Kidney tubule cell (primary cell): Measurements from ENCODE around the gene IFI30.

ENCODE experiments used
- DNase-seq: peaks from one replicate; pipeline ENCODE4 v3.0.0-alpha.2; 2018; ENCODE audit warnings: low spot score

Gene IFI30

DNA sequence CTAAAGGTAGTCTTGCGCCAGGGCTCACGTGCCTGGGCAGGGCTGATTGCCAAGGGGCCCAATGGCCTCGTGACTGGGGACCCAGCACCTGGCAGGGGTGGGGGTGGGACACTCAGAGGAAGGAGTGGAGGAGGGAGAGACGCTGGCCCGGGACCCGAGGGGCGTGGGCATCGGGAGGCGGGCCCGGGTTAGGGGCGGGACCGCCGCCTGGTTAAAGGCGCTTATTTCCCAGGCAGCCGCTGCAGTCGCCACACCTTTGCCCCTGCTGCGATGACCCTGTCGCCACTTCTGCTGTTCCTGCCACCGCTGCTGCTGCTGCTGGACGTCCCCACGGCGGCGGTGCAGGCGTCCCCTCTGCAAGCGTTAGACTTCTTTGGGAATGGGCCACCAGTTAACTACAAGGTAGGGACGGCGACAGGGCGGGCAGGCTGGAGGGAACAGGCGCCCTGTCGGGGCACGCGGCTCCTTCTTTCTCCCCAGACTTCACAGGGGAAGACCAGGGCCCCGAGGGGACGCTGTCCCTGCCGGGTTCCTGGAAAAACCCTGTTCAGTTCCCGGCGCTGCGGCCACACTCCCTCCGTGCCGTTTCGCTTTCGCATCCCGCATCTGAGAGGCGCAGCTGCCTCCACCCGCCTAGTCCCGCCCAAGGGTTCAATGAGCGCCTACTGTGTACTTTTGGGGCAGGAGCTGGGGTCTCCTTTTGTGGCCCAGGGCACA is at the start of gene IFI30:
TSS of gene IFI30 (plus strand) at position 242 of the 717 bp plus-strand sequence. CDS start at position 271, 29 bp downstream.
- peak; percentile 52 for DNase-seq

DNA sequence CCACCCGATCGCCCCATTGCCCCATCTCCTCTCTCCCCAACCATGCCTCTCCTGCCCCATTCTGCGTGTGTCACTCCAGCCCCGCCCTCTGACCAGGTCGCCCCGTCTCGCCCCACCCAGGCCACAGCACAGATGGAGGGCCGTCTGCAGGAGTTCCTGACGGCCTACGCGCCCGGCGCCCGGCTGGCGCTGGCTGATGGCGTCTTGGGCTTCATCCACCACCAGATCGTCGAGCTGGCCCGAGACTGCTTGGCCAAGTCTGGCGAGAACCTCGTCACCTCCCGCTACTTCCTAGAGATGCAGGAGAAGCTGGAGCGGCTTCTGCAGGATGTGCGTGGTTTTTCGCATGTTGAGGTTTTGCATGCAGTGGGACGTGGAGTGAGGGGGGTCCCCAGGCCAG is 49.8 kb upstream of the IFI30 start:
- DNase-seq: no peak

DNA sequence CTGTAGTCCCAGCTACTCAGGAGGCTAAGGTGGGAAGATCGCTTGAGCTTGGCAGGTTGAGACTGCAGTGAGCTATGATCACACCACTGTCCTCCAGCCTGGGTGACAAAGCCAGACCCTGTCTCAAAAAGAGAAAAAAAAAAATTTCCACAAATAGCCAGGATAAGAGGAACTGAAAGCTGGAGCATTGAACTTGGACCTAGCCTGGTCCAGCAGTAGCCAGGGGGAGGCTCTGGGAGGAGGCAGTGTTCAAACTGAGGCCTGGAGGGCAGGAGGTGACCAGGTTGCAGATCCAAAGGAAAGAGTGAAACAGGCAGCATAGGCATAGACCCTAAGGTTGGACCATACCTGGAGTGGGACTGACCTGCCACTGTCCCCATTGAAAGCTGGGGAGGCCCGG is 47.5 kb upstream of the IFI30 start:
- DNase-seq: no peak

DNA sequence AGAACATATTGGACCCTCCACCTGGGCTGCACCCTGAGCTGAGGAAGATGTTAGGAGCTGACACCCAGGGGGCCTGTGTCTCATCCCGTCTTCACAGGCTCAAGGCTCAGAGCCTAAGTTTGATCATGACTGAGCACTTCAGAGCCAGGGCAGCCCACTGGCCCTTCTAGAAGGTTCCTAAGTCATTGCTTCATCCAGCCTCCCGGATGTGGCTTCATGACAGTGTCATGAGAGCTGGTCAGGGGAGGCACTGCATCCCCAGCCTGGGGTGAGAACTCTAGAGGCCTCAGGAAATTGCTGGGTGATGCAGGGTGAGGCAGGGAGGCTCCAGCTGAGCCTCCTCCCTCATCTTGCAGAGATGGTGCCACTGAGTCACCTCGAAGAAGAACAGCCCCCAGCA is 45.6 kb upstream of the IFI30 start:
- DNase-seq: peak; percentile 19

GRCh38 chr19:18128805-18129204 is 44.8 kb upstream of the IFI30 start:
- DNase-seq: no peak

DNA sequence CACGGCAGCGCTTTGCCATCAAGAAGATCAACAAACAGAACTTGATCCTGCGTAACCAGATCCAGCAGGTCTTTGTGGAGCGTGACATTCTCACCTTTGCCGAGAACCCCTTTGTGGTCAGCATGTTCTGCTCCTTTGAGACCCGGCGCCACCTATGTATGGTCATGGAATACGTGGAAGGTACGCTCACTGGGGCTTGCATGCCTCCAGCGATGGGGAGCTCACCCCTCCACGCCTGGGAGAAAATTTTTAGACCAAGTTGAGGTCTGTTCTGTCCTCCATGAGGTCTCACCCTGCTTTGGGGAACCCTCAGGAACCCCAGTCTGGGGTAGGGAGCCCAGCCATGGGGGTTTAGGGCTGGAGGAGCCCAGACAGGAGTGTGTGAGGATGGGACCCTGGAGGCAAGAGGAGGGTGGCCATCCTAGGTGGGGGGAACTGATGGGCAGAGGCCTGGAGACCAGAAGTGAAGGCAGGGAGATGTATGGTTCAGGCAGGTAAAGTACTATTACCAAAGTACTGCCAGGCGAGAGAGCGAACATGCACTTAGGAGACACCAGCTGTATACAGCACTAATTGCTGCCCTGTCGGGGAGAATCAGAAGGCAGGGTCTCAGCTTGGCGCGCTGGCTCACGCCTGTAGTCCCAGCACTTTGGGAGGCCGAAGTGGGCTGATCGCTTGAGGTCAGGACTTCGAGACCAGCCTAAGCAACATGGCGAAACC is 42.9 kb upstream of the IFI30 start:
- DNase-seq: no peak

DNA sequence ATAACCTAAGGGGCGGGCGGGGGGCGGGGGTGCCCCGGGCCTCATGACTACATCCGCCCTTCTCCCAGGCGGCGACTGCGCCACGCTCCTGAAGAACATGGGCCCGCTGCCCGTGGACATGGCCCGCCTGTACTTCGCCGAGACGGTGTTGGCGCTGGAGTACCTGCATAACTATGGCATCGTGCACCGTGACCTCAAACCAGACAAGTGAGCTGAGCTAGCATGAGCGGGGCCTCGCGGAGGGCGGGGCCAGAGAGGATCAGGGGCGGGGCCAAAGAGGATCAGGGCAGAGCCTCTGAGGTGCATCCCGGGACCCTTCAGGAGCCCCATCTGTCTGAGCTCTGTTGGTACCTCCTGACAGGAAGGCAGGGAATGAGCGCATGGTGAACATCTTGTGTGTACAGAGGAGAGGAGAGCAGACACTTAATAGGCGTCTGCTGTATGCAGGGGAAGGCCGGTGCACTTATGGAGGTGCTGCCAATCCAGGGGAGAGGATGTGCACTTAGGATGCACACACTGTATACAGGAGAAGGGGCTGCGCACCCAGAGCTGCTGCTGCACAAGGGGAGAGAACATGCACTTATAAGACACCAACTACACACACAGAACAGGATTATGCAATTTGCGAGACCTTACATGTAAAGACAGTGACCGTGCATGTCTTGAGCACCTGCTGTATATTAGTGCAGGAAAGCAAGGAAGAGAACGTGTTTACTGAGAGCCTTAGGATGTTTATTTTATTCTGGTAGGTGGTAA is 41.6 kb upstream of the IFI30 start:
- DNase-seq: no peak

- DNase-seq: peak; percentile 61
Measured at GRCh38 chr19:18135712-18136584, 37.7 kb upstream of the IFI30 start.

GRCh38 chr19:18137242-18137641 is 36.4 kb upstream of the IFI30 start:
- DNase-seq: no peak

GRCh38 chr19:18137657-18138339 is 35.8 kb upstream of the IFI30 start:
- no peak for DNase-seq

GRCh38 chr19:18140473-18140872 is 33.1 kb upstream of the IFI30 start:
- no peak for DNase-seq

DNA sequence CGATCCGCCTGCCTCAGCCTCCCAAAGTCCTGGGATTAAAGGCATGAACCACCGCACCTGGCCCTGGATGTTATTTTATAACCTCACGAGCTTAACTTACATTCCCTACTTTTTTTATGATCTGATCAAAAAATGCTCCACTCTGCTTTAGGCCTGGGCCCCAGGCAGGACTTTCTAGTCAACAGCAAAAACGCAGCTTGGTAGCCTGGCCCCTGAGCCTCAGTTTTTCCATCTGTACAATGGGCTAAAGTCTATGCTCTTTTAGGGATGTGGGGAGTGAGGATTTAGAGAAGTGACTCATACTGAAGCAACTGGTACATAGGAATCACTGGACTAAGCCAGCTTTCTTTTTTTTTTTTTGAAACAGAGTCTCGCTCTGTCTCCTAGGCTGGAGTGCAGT is 32.6 kb upstream of the IFI30 start:
- DNase-seq: no peak

DNA sequence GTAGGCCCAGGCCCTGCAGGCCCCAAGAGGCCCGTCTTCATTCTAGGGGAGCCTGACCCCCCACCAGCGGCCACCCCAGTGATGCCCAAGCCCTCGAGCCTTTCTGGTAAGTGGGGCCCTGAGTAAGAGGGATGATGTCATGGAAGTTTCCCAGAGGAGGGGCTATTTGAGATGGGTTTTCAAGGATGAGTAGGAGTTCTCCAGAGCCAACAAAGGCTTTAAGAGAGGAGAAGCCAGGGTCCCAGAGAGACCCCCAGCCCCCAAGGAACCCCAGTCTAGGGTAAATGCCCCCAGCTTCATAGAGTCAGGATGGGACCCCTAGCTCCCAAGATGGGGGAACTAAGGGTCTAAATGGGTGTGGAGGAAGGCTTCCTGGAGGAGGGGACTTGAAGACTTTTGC is 29.7 kb upstream of the IFI30 start:
- no peak for DNase-seq

DNA sequence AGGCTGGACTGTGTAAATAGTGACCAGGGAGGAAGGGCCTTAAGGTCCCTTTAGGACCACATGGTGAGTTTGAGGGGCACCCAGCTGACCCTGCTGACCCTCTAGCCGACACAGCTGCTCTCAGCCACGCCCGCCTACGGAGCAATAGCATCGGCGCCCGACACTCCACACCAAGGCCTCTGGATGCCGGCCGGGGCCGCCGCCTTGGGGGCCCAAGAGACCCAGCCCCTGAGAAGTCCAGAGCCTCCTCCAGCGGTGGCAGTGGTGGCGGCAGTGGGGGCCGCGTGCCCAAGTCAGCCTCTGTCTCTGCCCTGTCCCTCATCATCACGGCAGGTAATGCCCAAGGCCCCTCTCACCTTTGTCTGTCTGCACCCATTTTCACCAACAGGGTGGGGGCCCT is 29.3 kb upstream of the IFI30 start:
- no peak for DNase-seq

- DNase-seq: no peak
Measured at GRCh38 chr19:18144906-18145305, 28.7 kb upstream of the IFI30 start.

DNA sequence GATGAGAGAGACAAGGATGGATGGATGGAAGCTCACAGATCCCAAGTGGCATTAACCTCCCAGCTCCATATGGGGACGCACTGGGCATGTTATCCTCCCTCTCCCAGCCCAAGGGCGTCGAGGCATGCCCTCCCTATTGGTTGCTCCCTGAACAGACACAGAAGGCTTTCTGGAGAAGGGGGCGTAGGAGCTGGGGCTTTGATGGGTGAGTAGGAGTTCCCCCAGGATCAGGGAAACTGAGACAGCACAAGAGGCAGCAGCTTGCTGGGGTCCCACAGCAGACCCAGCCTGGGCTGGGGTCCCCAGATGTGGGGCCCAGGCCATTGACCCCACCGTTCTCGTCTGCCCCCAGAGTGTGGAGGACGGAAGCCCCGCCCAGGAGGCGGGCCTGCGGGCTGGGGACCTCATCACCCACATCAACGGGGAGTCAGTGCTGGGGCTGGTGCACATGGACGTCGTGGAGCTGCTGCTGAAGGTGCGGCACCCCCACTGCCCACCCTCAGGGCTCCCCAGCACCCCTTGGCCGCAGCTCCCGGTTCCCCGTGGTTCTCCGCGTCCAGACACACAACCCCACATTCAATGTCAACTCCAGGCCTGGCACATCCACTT is 28.1 kb upstream of the IFI30 start:
- DNase-seq: no peak

- no peak for DNase-seq
Measured at GRCh38 chr19:18147396-18147795, 26.2 kb upstream of the IFI30 start.

GRCh38 chr19:18149596-18149975 is 24.0 kb upstream of the IFI30 start:
- no peak for DNase-seq

DNA sequence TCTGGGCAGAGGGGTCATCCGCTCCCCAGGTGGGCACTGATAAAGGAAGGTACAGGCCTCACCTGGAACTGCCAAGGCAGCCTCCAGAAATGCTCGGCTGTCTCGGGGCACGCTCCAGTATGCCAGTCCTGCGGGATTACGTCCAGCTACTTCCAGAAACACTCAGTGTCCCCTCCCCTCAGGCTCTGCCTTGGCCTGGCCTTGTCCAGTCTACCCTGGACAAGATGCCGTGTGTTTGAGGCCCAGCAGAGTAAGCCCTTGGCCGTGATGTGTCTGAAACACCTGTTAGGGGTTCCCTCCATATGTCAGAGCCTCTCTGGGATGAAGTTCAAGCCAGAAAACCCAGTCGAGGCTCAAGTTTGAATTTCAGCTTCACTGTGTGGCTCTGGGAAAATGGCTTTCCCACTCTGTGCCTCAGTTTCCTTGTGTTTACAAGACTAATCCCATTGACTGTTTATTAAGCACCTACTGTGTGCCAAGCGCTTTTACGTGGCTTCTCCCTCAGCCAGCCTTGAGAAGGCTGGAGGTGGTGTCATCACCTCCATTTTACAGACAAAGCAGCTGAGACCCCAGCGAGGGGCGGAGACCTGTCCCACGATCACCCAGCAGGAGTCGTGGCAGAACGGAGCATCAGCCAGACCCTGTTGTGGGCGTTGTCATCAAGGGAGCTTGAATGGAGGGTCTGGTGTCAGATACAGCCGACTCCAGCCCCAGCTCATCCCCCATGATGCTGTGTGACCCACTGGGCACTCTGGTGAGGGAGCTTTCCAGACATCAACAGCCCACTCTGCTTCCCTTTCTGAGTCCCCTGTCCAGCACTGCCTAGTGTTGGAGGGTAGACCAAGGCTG is 22.6 kb upstream of the IFI30 start:
- DNase-seq: no peak

DNA sequence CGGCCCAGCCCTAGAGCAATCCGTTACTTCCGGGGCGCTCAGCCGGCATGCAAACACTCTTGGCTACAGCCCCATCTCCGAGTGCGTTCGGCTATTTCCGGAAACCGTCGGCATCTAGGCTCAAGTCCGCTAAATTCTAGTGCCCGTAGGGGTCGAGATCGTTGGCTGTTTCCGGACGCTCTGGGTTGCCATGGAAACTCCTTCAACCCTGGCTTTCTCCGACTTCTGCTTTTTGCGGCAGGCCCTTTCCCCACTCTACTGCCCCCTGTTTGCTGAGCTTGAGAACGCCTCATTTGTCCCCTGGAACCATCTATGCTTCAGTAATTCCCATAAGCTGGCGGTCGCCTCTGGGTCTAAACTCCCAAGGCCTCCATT is 21.2 kb upstream of the IFI30 start:
- peak; percentile 97 for DNase-seq
